ENCODE measurements around the gene AP1AR. TPM values are rescaled to one million over a fixed set of nuclear protein-coding genes. Genes with fewer than 3 reads are reported as not detected.

The AP1AR gene
- total and polyA plus RNA-seq, 2 of the 8 experiments (the other 6 are each of a cell fraction or from before 2014, with no cell fraction given) = 5.3 to 27.7 TPM

DNA sequence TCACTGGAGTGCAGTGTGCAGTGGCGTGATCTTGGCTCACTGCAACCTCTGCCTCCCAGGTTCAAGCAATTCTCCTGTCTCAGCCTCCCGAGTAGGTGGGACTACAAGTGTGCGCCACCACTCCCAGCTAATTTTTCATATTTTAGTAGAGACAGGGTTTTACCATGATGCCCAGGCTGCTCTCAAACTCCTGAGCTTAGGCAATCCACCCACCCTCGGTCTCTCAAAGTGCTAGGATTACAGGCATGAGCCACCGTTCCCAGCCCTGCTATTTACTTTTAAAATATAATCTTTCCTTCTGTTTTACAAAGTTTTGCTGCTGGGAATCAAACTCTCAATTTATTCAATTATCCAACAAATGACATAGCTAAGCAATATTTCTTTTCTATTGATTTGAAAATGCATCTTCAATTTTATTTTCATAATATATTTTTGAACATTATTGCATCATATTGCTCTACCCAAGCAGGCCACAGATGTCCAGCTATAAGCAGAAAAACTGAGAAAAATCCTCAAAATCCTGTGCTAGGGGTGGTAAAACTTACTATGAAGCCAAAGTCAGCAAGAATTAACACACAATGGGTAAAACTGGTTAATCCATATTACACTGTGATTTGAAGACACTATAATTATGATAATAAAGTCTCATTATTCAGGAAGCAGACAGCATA lies 48.9 kb downstream of the AP1AR start:
- no peak overlapping the region for H2BK20ac ChIP-seq (ENCODE audit: low read length)
- POLR2A ChIA-PET (ENCODE audit: partially characterized antibody) = no interaction called here
- TF ChIP-seq HDAC6 (IDR thresholded peaks at IDR 0.05; ENCODE audit: low read depth, low read length) = no peak
- no peak for TF ChIP-seq SAP30 (IDR thresholded peaks at IDR 0.05; ENCODE audit: insufficient read depth, insufficient replicate concordance, low read length)
- TF ChIP-seq TEAD4 (IDR thresholded peaks at IDR 0.05; ENCODE audit: low read depth, low read length) = no peak
- no peak for TF ChIP-seq SUZ12 (IDR thresholded peaks at IDR 0.05; ENCODE audit: low read length)
- TF ChIP-seq BACH1 (IDR thresholded peaks at IDR 0.05; ENCODE audit: low read length) = no peak
- TF ChIP-seq TAF7 (optimal IDR thresholded peaks at IDR 0.05; ENCODE audit: borderline replicate concordance, low read depth, low read length) = no peak
- TF ChIP-seq, protein P1, sequence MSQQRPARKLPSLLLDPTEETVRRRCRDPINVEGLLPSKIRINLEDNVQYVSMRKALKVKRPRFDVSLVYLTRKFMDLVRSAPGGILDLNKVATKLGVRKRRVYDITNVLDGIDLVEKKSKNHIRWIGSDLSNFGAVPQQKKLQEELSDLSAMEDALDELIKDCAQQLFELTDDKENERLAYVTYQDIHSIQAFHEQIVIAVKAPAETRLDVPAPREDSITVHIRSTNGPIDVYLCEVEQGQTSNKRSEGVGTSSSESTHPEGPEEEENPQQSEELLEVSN (IDR thresholded peaks at IDR 0.05) = no peak
- no peak for TF ChIP-seq GABPA (IDR thresholded peaks at IDR 0.05; ENCODE audit: borderline replicate concordance, insufficient read depth, low read length)
- TF ChIP-seq POLR2AphosphoS5 (IDR thresholded peaks at IDR 0.05; ENCODE audit: low read depth, low read length) = no peak
- no peak for TF ChIP-seq BRCA1 (IDR thresholded peaks at IDR 0.05; ENCODE audit: low read depth, low read length)
- no peak for TF ChIP-seq JUN (IDR thresholded peaks at IDR 0.05; ENCODE audit: low read depth, low read length)
- TF ChIP-seq RXRA (IDR thresholded peaks at IDR 0.05; ENCODE audit: insufficient read depth, low read depth, low read length) = no peak

More for the DNA sequence above, 48.9 kb downstream of the AP1AR start:
- Histone ChIP-seq H3K9ac (replicated peaks in 1 of 4; ENCODE audit: extremely low read depth in 1 of 4, low read depth in 3 of 4, low read length in 3 of 4) (no peak overlapping the region), H3K4me1 (replicated peaks in 1 of 4; ENCODE audit: control insufficient read depth in 3 of 4, insufficient read depth in 4 of 4, low read length in 3 of 4) (peaks cover 0 to 2% (median 0%) of the 10 kb centered on the region in 4 experiments; a peak in 3 of 7 replicates), H3K56ac (replicated peaks; ENCODE audit: insufficient read length, low read depth, low read length) (no peak overlapping the region), H3K79me2 (ENCODE audit: control insufficient read depth in 1 of 2, insufficient read depth in 2 of 2, low read length in 2 of 2) (no peaks in the 10 kb centered on the region), H3K27me3 (replicated peaks in 1 of 4; ENCODE audit: control insufficient read depth in 3 of 4, extremely low read depth in 1 of 4, insufficient read depth in 3 of 4, low read length in 3 of 4) (peaks cover 0 to 10% (median 5%) of the 10 kb centered on the region in 4 experiments; a peak in 5 of 7 replicates), H4K20me1 (replicated peaks in 1 of 2; ENCODE audit: control insufficient read depth in 1 of 2, insufficient read depth in 2 of 2, low read length in 2 of 2) (no peaks in the 10 kb centered on the region), H4K91ac (replicated peaks; ENCODE audit: insufficient read length, low read length) (no peak overlapping the region), H3K79me1 (ENCODE audit: low read depth, low read length) (no peaks in the 10 kb centered on the region), H3K36me3 (ENCODE audit: control insufficient read depth in 2 of 4, insufficient read depth in 4 of 4, low read length in 3 of 4) (no peaks in the 10 kb centered on the region), H3K4me2 (ENCODE audit: insufficient read depth in 1 of 2, low read depth in 2 of 2, low read length in 2 of 2) (no peak overlapping the region), H2AFZ (ENCODE audit: low read length) (no peak overlapping the region), H3K14ac (ENCODE audit: insufficient read length) (no peak overlapping the region), H3K27ac (ENCODE audit: low read depth, low read length) (no peak overlapping the region), H2BK15ac (ENCODE audit: low read length) (no peak overlapping the region), H4K5ac (ENCODE audit: insufficient read length, low read depth, low read length) (no peak overlapping the region), H3K4me3 (ENCODE audit: extremely low read depth in 1 of 4, insufficient read depth in 2 of 4, low read depth in 3 of 4, low read length in 4 of 4) (no peak overlapping the region), H3K9me3 (ENCODE audit: insufficient read depth in 2 of 2, low read depth in 1 of 2, low read length in 1 of 2) (peaks cover 0 to 3% of the 10 kb centered on the region in 2 experiments; a peak in 3 of 4 replicates), H2BK120ac (replicated peaks; ENCODE audit: low read depth, low read length) (no peak overlapping the region), H3K23ac (ENCODE audit: insufficient read length) (no peak overlapping the region), H2BK12ac (ENCODE audit: low read depth, low read length) (no peak overlapping the region), H3K23me2 (ENCODE audit: low read depth, low read length) (no peaks in the 10 kb centered on the region; the same call in 1 of the 2 replicates), H2BK5ac (ENCODE audit: low read depth, low read length) (no peak overlapping the region), H3K4ac (replicated peaks; ENCODE audit: insufficient read length, low read depth, low read length) (no peak overlapping the region), H4K8ac (ENCODE audit: extremely low read depth, insufficient read depth, low read length) (no peak overlapping the region), H3K18ac (ENCODE audit: extremely low read depth, low read length) (no peak overlapping the region), H2AK5ac (ENCODE audit: low read depth, low read length) (no peak overlapping the region)
- CTCF ChIA-PET (ENCODE audit: partially characterized antibody) = interaction anchor here (0.7 to 2.0 kb wide), 5 partner anchors 13 to 244 kb away, joined by 3 to 8 read pairs (median 4); no protein-coding TSS in a partner anchor
- FAIRE-seq (no peak), DNase-seq (ENCODE audit: low read depth in 1 of 2, low spot score in 2 of 2) (no peak)
- WGBS, 2 experiments (ENCODE audit: extremely low coverage in 1 of 2, insufficient coverage in 1 of 2, insufficient read length in 1 of 2, insufficient replicate concordance in 2 of 2, low coverage in 1 of 2, low lambda C conversion rate in 2 of 2, missing lambda C conversion rate in 1 of 2) = 77% methylated on average over 5 of the region's 5 CpGs; no CpG with 5 or more reads in 1 of the 2 experiments
